Measurements from ENCODE around the gene PSG4. TPM values are rescaled to one million over a fixed set of nuclear protein-coding genes. Genes with fewer than 3 reads are reported as not detected.
"Not testable (repeated sequence)": the region's sequence is repeated elsewhere in the genome, so short reads cannot be mapped to it uniquely, and the experiment has no call there.

PSG4 gene
- total RNA-seq, 1 experiment from 2014 or later = 0.10 TPM

- POLR2A ChIA-PET; DNase-seq (ENCODE audit: low read depth, low spot score); H3K9me3 ChIP-seq (ENCODE audit: control insufficient read depth, insufficient read depth, low read depth, low read length); in situ Hi-C loops (cut with HindIII; ENCODE audit: low pct_unique_long_range_greater_than_20kb, low sequenced_read_pairs); H3K27ac ChIP-seq (ENCODE audit: low read length); H3K27me3 ChIP-seq (ENCODE audit: control insufficient read depth, insufficient read depth, low read length); intact Hi-C loops (cut with micrococcal nuclease; ENCODE audit: unreplicated experiment); H3K4me1 ChIP-seq (ENCODE audit: control insufficient read depth, insufficient read depth, low read length); BruUV-seq (replicated peaks); CTCF ChIA-PET; H3K4me3 ChIP-seq (ENCODE audit: low read depth in 2 of 2, low read length in 2 of 2); ATAC-seq; H3K36me3 ChIP-seq (ENCODE audit: control insufficient read depth, insufficient read depth, low read length): not testable (repeated sequence)
- TF ChIP-seq CTCF (IDR thresholded peaks at IDR 0.05) = peak; percentile 27; the same call in 1 of the 2 replicates
These were observed 25.8 kb downstream of the PSG4 start for GRCh38 chr19:43179569-43180147.

GRCh38 chr19:43178577-43178976 is 26.9 kb downstream of the PSG4 start:
- H3K27me3 ChIP-seq (ENCODE audit: control insufficient read depth, insufficient read depth, low read length); H3K27ac ChIP-seq (ENCODE audit: low read length); H3K4me3 ChIP-seq (ENCODE audit: low read depth in 2 of 2, low read length in 2 of 2); ATAC-seq; in situ Hi-C loops (cut with HindIII; ENCODE audit: low pct_unique_long_range_greater_than_20kb, low sequenced_read_pairs); H3K4me1 ChIP-seq (ENCODE audit: control insufficient read depth, insufficient read depth, low read length); POLR2A ChIA-PET; H3K9me3 ChIP-seq (ENCODE audit: control insufficient read depth, insufficient read depth, low read depth, low read length); H3K36me3 ChIP-seq (ENCODE audit: control insufficient read depth, insufficient read depth, low read length); DNase-seq (ENCODE audit: low read depth, low spot score); intact Hi-C loops (cut with micrococcal nuclease; ENCODE audit: unreplicated experiment); BruUV-seq (replicated peaks); CTCF ChIA-PET: not testable (repeated sequence)

- intact Hi-C loops (cut with micrococcal nuclease; ENCODE audit: unreplicated experiment); H3K4me1 ChIP-seq (ENCODE audit: control insufficient read depth, insufficient read depth, low read length); H3K27me3 ChIP-seq (ENCODE audit: control insufficient read depth, insufficient read depth, low read length); ATAC-seq; in situ Hi-C loops (cut with HindIII; ENCODE audit: low pct_unique_long_range_greater_than_20kb, low sequenced_read_pairs); H3K27ac ChIP-seq (ENCODE audit: low read length); POLR2A ChIA-PET; BruUV-seq (replicated peaks); H3K36me3 ChIP-seq (ENCODE audit: control insufficient read depth, insufficient read depth, low read length); DNase-seq (ENCODE audit: low read depth, low spot score); H3K9me3 ChIP-seq (ENCODE audit: control insufficient read depth, insufficient read depth, low read depth, low read length); CTCF ChIA-PET; H3K4me3 ChIP-seq (ENCODE audit: low read depth in 2 of 2, low read length in 2 of 2): not testable (repeated sequence)
These were observed 39.5 kb downstream of the PSG4 start for GRCh38 chr19:43165906-43166305.

- POLR2A ChIA-PET; DNase-seq (ENCODE audit: low read depth, low spot score); in situ Hi-C loops (cut with HindIII; ENCODE audit: low pct_unique_long_range_greater_than_20kb, low sequenced_read_pairs); H3K4me3 ChIP-seq (ENCODE audit: low read depth in 2 of 2, low read length in 2 of 2); H3K27me3 ChIP-seq (ENCODE audit: control insufficient read depth, insufficient read depth, low read length); H3K36me3 ChIP-seq (ENCODE audit: control insufficient read depth, insufficient read depth, low read length); ATAC-seq; H3K27ac ChIP-seq (ENCODE audit: low read length); H3K9me3 ChIP-seq (ENCODE audit: control insufficient read depth, insufficient read depth, low read depth, low read length); intact Hi-C loops (cut with micrococcal nuclease; ENCODE audit: unreplicated experiment); CTCF ChIA-PET; BruUV-seq (replicated peaks); H3K4me1 ChIP-seq (ENCODE audit: control insufficient read depth, insufficient read depth, low read length): not testable (repeated sequence)
These were observed 42.3 kb downstream of the PSG4 start for GRCh38 chr19:43163135-43163534.

- H3K4me3 ChIP-seq (ENCODE audit: low read depth in 2 of 2, low read length in 2 of 2); POLR2A ChIA-PET; H3K27ac ChIP-seq (ENCODE audit: low read length); H3K9me3 ChIP-seq (ENCODE audit: control insufficient read depth, insufficient read depth, low read depth, low read length); in situ Hi-C loops (cut with HindIII; ENCODE audit: low pct_unique_long_range_greater_than_20kb, low sequenced_read_pairs); intact Hi-C loops (cut with micrococcal nuclease; ENCODE audit: unreplicated experiment); H3K4me1 ChIP-seq (ENCODE audit: control insufficient read depth, insufficient read depth, low read length); CTCF ChIA-PET; ATAC-seq; DNase-seq (ENCODE audit: low read depth, low spot score); H3K27me3 ChIP-seq (ENCODE audit: control insufficient read depth, insufficient read depth, low read length); BruUV-seq (replicated peaks); H3K36me3 ChIP-seq (ENCODE audit: control insufficient read depth, insufficient read depth, low read length): not testable (repeated sequence)
These were observed 43.2 kb downstream of the PSG4 start for GRCh38 chr19:43162261-43162660.

Measured in Panc1 (cell line).